ENCODE data around the gene CATSPER4.

Gene CATSPER4

GRCh38 chr1:26234644-26235370, 44.4 kb downstream of the CATSPER4 start:
- in situ Hi-C loops (cut with MboI; ENCODE audit: low sequenced_read_pairs), result no loop called here

GRCh38 chr1:26237230-26237966, 47.0 kb downstream of the CATSPER4 start:
- in situ Hi-C loops (cut with MboI; ENCODE audit: low sequenced_read_pairs), result no loop called here

GRCh38 chr1:26239936-26240335, 49.5 kb downstream of the CATSPER4 start:
- in situ Hi-C loops (cut with MboI; ENCODE audit: low sequenced_read_pairs), result no loop called here

Data from HL-60/S4 (cell line).